Activated CD4-positive, alpha-beta T cell treated with anti-CD3 and anti-CD28 coated beads for 24 hours (primary cell): Measurements from ENCODE around the gene AGPAT3.
A peak's percentile ranks its signal among the peaks of the same experiment; 100 is the strongest.

Experiments
- DNase-seq, 2 donors: peaks; one replicate each; pipeline ENCODE4 v3.0.0-alpha.2; 2020; ENCODE audit warnings: low read depth in 2 of 2

Gene AGPAT3

GRCh38 chr21:43921979-43922945 is 57.2 kb downstream of the AGPAT3 start:
- DNase-seq = peak; percentile 44

DNA sequence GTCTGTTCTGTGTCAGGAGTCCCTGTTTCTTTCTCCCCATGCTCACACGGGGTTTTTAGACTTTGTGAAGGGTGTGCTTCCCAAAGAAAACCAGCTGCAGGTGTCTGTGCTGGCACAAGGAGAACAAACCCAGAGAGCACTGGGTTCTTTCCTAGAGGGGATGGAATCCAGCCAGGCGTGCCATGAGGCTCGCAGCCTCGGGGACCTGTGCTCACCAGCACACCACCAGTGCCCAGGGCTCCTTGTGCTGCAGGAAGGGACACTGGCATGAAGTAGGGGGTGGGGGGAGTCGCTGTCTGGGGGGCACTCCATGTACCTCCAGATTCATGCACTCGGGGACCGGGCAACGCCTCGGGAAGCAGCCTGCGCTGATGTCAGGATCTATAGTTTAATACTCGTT is 57.9 kb downstream of the AGPAT3 start:
- no peak for DNase-seq

DNA sequence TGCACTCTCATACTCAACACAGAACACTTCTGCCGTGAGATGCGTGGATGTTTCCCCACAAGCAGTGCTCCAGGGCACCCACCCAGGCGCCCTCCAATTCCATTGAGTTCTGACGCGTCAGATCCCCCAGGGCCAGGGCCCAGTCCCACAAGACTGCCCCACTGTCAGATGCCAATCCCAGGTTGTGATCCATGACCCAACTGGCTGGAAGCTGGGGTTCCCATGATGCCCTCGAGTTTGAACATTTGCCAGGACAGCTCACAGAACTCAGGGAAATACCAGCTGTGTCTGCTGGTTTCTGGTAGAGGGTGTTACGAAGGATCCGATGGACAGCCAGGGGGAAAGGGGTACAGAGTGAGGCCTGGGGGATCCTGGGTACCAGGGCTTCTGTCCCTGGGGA is 58.4 kb downstream of the AGPAT3 start:
- no peak for DNase-seq

DNA sequence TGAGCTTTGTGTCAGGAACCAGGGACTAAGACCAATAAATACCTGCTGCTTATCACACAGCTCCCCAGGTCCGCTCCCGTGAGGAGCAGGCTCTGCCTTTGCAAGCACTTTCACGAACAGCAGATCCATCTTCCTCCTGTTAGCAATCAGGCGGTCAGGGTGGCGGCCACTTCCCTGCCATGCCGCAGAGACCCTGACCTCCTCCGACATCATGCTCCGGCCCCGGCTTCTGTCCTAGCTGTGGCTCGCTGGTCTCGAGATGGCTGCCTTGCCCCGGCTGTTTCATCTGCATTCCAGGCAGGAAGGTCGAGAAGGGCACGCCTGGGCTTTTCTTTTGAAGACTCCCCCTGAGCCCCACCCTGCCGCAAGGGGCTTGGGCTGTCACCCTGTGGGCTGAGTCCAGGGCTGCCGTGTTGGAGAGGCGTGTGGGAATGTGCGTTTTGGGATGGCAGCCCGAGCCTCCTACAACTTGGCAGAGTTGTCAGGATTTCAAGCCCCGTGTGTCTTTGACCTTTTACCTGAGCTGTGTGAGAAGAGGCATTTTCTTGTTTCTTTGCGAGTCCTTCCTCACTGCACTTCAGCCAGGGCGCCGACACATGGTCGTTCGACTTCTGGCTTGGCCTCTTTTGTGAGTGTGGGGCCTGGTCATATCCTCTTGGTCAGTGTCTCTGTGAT is 59.5 kb downstream of the AGPAT3 start:
- no peak for DNase-seq

GRCh38 chr21:43925096-43925481 is 60.1 kb downstream of the AGPAT3 start:
- no peak for DNase-seq

GRCh38 chr21:43925609-43926008 is 60.6 kb downstream of the AGPAT3 start:
- DNase-seq = no peak

GRCh38 chr21:43926196-43926595 is 61.2 kb downstream of the AGPAT3 start:
- DNase-seq = no peak

DNA sequence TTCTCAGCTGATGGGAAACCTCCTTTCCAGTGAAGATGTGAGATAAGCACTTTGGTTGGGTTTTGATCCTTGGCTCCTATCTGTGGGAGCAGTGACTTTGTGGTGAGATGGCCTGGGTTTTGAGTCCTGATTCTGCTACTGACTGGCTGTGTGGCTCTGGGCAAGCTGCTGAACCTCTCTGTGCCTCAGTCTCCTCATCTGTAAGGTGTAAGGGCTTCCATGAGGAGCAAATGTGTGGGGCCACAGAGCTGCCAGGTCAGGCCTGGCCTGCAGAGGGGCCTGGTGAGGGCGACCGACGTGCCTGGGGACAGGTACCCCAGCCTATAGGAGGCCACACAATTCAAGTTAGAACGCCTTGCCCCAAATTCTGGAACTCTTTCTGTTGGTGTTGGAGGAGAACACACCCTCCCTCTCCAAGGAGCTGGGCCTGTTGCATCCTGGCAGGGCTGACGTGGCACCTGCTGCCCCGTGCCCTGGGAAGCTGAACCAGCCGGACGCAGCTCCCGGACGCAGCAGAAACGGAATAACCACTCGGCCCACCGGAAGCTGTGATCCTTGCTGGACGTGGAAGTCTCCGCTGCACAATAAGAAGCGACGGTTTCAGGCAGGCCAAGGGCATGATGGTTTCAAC is 62.7 kb downstream of the AGPAT3 start:
- no peak for DNase-seq

GRCh38 chr21:43928222-43929125 is 63.5 kb downstream of the AGPAT3 start:
- DNase-seq = no peak

- DNase-seq = no peak
Observed at GRCh38 chr21:43929217-43929971, 64.4 kb downstream of the AGPAT3 start.

GRCh38 chr21:43930074-43930847 is 65.2 kb downstream of the AGPAT3 start:
- no peak for DNase-seq

DNA sequence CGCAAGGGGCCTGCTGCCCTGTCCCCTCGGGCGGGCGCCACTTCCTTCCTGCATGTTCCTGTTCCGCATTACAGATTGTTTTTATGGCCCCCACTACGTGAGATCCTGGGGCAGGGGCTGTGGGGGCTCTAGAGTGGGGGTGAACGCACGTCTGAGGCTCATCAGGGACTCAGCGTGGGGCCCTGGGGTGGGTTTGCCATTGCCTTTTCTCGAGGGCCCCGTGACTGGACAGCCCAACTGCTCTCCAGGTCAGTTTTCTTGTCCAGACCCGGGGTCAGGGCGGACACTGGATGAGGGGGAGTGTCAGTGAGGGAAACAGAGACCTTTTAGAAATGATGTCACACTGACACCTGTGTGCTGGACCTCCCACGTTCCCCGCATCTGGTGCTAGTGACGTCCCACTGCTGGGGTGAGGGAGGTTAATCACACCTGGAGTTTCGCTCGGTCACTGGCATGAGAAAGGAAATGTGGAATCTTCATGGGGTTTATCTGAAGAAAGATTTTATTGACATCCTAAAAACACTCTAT is 65.9 kb downstream of the AGPAT3 start:
- DNase-seq = no peak

DNA sequence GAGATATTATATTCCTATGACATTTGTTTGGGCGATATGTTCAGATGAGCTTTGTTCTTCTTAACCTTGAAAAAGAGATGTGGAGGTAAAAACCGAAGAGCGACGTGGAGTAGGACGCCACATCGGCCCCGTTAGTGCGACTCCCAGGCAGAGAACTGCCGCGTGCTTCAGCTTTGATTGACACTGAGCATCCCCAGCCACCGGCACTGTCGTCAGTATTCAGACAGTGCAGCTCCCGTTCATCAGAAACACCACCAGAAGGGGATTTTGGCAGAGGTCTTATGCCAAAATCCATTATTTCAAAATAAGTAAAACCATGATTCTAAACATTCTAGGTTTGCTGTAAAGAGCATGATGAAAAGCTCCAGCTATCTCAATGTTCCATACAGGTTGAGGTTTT is 66.5 kb downstream of the AGPAT3 start:
- DNase-seq = no peak

- no peak for DNase-seq
Observed at GRCh38 chr21:43932005-43932404, 67.0 kb downstream of the AGPAT3 start.

DNA sequence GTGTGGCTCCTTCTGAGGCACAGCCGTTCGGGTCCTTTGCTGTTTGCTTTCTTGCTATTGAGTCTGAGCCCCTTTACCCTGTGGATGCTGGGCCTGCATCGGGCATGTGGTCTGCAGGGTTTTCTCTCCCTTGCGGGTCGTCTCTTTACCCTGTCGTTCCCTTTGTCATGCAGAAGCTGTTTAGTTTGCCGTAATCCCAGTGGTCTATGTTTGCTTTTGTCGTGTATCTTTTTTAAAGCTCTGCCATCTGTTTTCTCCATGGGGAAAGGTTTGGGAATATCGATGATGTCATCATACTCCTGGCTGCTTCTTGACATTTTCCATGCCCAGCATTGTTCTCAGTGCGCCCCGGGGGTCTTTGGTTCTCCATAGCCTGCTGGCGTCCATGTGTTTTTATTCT is 68.2 kb downstream of the AGPAT3 start:
- no peak for DNase-seq

DNA sequence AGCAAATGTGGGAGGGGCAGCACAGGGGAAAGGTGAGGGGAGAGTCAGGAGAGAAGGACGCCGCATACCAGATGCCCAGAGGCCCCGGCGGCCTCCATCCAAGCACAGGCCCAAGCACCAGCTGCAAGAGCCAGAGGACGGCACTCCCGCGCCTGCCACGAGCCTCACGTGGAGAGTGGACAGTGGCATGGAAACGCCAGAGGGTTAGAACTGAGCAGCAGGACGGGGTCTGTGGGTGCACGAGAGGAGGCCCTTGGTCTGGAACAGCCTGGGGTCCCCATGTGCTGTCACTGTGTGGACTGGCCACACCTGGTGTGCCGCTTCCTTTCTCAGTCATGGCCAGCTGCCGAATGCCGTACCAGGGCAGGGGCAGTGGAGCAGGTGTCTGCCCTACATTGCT is 68.7 kb downstream of the AGPAT3 start:
- DNase-seq = no peak

DNA sequence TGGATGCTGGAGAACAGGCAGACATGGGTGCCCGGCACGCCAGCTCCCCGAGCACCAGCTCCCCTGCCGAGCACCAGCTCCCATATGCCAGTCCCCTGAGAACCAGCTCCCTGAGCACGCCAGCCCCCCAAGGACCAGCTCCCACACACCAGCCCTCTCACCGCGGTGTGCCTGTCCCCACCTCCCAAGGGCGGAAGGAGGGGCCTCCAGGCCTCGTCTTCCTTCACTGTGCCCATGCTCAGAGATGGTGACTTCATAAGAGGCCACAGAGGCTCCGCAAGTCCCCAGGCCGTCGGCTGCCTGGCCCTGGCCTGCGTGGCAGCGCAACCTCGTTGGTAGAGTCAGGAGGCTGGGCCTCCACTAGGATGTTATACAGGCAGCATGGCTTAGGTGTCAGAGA is 69.1 kb downstream of the AGPAT3 start:
- no peak for DNase-seq

- DNase-seq = no peak
Observed at GRCh38 chr21:43934716-43935705, 70.0 kb downstream of the AGPAT3 start.

DNA sequence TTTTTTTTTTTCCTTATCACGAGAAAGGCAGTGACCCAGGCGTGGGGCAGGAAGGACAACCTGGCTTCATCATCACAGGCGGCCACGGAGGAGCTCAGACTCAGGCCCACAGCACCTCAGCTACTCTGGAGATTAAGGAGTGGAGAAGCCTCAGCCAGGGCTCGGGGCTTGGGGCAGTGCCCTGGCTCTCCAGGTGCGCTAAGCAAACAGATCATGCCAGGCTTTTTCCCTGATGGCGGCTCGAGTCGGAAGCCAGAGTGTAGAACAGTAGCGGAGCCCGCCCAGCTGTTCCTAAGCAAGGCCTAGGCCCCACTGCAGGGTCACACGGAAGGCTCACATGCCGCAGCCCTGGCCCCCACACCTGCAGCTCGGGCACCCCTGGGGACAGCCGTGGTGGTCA is 70.7 kb downstream of the AGPAT3 start:
- DNase-seq = no peak
